ENCODE results near the gene POLR2F. TPM values are rescaled to one million over a fixed set of nuclear protein-coding genes. Genes with fewer than 3 reads are reported as not detected.

The POLR2F gene
- total and polyA plus RNA-seq, 9 of the 15 experiments (the other 6 are each of a cell fraction or from before 2014, with no cell fraction given) = 98.9 to 410 (median 168) TPM

DNA sequence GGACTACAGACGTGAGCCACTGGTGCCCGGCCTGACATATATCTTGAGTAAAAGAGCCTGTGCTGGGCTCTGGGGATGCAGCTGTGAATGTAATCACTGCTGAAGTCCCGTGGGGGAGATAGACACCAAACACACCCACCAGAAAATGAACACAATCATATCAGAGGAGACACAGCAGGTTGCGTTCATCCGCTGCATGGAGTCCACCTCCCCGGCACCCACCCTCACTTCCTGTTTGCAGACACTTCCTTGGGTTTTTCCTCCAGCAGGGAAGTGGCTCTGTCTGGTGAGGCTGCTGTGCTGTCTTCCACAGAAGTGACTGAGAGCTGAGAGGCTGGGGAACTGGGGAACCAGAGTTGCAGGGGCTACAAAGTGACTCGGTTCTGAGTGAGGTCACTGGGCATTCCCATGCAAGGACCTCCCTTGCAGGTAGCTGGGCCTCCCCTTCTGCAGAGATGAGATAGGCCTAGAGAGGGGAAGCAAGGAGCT is 40.2 kb upstream of the POLR2F start (continued):
- TF ChIP-seq, protein P1, sequence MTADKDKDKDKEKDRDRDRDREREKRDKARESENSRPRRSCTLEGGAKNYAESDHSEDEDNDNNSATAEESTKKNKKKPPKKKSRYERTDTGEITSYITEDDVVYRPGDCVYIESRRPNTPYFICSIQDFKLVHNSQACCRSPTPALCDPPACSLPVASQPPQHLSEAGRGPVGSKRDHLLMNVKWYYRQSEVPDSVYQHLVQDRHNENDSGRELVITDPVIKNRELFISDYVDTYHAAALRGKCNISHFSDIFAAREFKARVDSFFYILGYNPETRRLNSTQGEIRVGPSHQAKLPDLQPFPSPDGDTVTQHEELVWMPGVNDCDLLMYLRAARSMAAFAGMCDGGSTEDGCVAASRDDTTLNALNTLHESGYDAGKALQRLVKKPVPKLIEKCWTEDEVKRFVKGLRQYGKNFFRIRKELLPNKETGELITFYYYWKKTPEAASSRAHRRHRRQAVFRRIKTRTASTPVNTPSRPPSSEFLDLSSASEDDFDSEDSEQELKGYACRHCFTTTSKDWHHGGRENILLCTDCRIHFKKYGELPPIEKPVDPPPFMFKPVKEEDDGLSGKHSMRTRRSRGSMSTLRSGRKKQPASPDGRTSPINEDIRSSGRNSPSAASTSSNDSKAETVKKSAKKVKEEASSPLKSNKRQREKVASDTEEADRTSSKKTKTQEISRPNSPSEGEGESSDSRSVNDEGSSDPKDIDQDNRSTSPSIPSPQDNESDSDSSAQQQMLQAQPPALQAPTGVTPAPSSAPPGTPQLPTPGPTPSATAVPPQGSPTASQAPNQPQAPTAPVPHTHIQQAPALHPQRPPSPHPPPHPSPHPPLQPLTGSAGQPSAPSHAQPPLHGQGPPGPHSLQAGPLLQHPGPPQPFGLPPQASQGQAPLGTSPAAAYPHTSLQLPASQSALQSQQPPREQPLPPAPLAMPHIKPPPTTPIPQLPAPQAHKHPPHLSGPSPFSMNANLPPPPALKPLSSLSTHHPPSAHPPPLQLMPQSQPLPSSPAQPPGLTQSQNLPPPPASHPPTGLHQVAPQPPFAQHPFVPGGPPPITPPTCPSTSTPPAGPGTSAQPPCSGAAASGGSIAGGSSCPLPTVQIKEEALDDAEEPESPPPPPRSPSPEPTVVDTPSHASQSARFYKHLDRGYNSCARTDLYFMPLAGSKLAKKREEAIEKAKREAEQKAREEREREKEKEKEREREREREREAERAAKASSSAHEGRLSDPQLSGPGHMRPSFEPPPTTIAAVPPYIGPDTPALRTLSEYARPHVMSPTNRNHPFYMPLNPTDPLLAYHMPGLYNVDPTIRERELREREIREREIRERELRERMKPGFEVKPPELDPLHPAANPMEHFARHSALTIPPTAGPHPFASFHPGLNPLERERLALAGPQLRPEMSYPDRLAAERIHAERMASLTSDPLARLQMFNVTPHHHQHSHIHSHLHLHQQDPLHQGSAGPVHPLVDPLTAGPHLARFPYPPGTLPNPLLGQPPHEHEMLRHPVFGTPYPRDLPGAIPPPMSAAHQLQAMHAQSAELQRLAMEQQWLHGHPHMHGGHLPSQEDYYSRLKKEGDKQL (CRISPR knock-in tag; IDR thresholded peaks at IDR 0.05; ENCODE audit: borderline replicate concordance) = no peak
- TF ChIP-seq, protein P2, sequence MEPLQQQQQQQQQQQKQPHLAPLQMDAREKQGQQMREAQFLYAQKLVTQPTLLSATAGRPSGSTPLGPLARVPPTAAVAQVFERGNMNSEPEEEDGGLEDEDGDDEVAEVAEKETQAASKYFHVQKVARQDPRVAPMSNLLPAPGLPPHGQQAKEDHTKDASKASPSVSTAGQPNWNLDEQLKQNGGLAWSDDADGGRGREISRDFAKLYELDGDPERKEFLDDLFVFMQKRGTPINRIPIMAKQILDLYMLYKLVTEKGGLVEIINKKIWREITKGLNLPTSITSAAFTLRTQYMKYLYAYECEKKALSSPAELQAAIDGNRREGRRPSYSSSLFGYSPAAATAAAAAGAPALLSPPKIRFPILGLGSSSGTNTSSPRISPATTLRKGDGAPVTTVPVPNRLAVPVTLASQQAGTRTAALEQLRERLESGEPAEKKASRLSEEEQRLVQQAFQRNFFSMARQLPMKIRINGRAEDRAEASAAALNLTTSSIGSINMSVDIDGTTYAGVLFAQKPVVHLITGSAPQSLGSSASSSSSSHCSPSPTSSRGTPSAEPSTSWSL (CRISPR knock-in tag; IDR thresholded peaks at IDR 0.05; ENCODE audit: borderline replicate concordance) = no peak
- TF ChIP-seq SMAD2 (IDR thresholded peaks at IDR 0.05; ENCODE audit: low read depth, low read length) (no peak), C11orf30 (IDR thresholded peaks at IDR 0.05; ENCODE audit: low read depth) (no peak), ELF4 (CRISPR knock-in tag; IDR thresholded peaks at IDR 0.05) (no peak), SP2 (IDR thresholded peaks at IDR 0.05; ENCODE audit: extremely low read depth, low read depth, low read length, poor library complexity, severe bottlenecking) (no peak)
- TF ChIP-seq, protein P3, sequence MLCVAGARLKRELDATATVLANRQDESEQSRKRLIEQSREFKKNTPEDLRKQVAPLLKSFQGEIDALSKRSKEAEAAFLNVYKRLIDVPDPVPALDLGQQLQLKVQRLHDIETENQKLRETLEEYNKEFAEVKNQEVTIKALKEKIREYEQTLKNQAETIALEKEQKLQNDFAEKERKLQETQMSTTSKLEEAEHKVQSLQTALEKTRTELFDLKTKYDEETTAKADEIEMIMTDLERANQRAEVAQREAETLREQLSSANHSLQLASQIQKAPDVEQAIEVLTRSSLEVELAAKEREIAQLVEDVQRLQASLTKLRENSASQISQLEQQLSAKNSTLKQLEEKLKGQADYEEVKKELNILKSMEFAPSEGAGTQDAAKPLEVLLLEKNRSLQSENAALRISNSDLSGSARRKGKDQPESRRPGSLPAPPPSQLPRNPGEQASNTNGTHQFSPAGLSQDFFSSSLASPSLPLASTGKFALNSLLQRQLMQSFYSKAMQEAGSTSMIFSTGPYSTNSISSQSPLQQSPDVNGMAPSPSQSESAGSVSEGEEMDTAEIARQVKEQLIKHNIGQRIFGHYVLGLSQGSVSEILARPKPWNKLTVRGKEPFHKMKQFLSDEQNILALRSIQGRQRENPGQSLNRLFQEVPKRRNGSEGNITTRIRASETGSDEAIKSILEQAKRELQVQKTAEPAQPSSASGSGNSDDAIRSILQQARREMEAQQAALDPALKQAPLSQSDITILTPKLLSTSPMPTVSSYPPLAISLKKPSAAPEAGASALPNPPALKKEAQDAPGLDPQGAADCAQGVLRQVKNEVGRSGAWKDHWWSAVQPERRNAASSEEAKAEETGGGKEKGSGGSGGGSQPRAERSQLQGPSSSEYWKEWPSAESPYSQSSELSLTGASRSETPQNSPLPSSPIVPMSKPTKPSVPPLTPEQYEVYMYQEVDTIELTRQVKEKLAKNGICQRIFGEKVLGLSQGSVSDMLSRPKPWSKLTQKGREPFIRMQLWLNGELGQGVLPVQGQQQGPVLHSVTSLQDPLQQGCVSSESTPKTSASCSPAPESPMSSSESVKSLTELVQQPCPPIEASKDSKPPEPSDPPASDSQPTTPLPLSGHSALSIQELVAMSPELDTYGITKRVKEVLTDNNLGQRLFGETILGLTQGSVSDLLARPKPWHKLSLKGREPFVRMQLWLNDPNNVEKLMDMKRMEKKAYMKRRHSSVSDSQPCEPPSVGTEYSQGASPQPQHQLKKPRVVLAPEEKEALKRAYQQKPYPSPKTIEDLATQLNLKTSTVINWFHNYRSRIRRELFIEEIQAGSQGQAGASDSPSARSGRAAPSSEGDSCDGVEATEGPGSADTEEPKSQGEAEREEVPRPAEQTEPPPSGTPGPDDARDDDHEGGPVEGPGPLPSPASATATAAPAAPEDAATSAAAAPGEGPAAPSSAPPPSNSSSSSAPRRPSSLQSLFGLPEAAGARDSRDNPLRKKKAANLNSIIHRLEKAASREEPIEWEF (CRISPR knock-in tag; IDR thresholded peaks at IDR 0.05) = no peak
- TF ChIP-seq, protein P4, sequence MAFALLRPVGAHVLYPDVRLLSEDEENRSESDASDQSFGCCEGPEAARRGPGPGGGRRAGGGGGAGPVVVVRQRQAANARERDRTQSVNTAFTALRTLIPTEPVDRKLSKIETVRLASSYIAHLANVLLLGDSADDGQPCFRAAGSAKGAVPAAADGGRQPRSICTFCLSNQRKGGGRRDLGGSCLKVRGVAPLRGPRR (CRISPR knock-in tag; IDR thresholded peaks at IDR 0.05) = no peak
- TF ChIP-seq, protein P5, sequence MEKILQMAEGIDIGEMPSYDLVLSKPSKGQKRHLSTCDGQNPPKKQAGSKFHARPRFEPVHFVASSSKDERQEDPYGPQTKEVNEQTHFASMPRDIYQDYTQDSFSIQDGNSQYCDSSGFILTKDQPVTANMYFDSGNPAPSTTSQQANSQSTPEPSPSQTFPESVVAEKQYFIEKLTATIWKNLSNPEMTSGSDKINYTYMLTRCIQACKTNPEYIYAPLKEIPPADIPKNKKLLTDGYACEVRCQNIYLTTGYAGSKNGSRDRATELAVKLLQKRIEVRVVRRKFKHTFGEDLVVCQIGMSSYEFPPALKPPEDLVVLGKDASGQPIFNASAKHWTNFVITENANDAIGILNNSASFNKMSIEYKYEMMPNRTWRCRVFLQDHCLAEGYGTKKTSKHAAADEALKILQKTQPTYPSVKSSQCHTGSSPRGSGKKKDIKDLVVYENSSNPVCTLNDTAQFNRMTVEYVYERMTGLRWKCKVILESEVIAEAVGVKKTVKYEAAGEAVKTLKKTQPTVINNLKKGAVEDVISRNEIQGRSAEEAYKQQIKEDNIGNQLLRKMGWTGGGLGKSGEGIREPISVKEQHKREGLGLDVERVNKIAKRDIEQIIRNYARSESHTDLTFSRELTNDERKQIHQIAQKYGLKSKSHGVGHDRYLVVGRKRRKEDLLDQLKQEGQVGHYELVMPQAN (IDR thresholded peaks at IDR 0.05; ENCODE audit: borderline replicate concordance) = no peak
- TF ChIP-seq, protein P6, sequence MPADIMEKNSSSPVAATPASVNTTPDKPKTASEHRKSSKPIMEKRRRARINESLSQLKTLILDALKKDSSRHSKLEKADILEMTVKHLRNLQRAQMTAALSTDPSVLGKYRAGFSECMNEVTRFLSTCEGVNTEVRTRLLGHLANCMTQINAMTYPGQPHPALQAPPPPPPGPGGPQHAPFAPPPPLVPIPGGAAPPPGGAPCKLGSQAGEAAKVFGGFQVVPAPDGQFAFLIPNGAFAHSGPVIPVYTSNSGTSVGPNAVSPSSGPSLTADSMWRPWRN (IDR thresholded peaks at IDR 0.05; ENCODE audit: low read depth) = no peak
